HepG2 (cell line): ENCODE results near the gene RIF1. TPM values are rescaled to one million over a fixed set of nuclear protein-coding genes. Genes with fewer than 3 reads are reported as not detected.

Experiments
- ATAC-seq: fragments of 200-7000 bp; cut with Tn5 transposase; 3 replicates; pipeline ENCODE4 v1.9.1; 2020; ENCODE audit warnings: mild to moderate bottlenecking, moderate library complexity
- BruUV-seq: library from RNA; stranded (reverse); fragments of 400-500 nt; replicated peaks from 2 replicates; lab custom pipeline; 2021; lab: Mats Ljungman, UMichigan
- CTCF ChIA-PET: fragments of 300-600 bp; formaldehyde crosslinking; extraction: SDS; loops from one replicate; lab custom pipeline; 2021; ENCODE audit warnings: low total read pairs, inconsistent platforms, low intra/inter-chr PET ratio; lab: Yijun Ruan, JAX
- POLR2A ChIA-PET: fragments of 350-600 bp; sonication (Branson Sonifier 250); formaldehyde crosslinking; loops from one replicate; lab custom pipeline; 2020; ENCODE audit warnings: antibody characterized with exemption, inconsistent platforms; lab: Yijun Ruan, JAX
- DNase-seq: peaks from one replicate; pipeline ENCODE4 v3.0.0-alpha.2; 2015; ENCODE audit warnings: low spot score
- FAIRE-seq: peaks from 3 replicates; lab custom pipeline; 2011; peaks lifted over from hg19 to GRCh38; lab: Jason Lieb, UNC
- H2AFZ ChIP-seq: one replicate; pipeline ENCODE4 v1.6.1; 2011; ENCODE audit warnings: low read length, inconsistent platforms
- H3K27ac ChIP-seq: fragments of 300-600 bp; 3 replicates; pipeline ENCODE4 v1.8.0; 2011; ENCODE audit warnings: mixed run types, mild to moderate bottlenecking, mixed read lengths, low read length, inconsistent platforms; ENCODE audit not compliant: insufficient read depth; ENCODE audit errors: extremely low read length
- H3K27me3 ChIP-seq, 2 experiments: fragments of 200-600 bp in 1 of 2; 2 replicates in 1 of 2; 3 replicates in 1 of 2; pipeline versions ENCODE4 v1.6.0 to v1.8.0; 2011; ENCODE audit warnings: low read length in 2 of 2, mild to moderate bottlenecking in 2 of 2, moderate library complexity in 2 of 2, inconsistent platforms in 1 of 2; ENCODE audit not compliant: insufficient read depth in 2 of 2, control insufficient read depth in 1 of 2
- H3K36me3 ChIP-seq, 2 experiments: fragments of 200-600 bp in 1 of 2; replicated peaks in 1 of 2; 2 replicates in 1 of 2; 3 replicates in 1 of 2; pipeline versions ENCODE4 v1.5.1 to v1.8.0; 2011; ENCODE audit warnings: low read length in 2 of 2, inconsistent platforms in 1 of 2; ENCODE audit not compliant: insufficient read depth in 2 of 2, control insufficient read depth in 1 of 2
- H3K4me1 ChIP-seq: 2 replicates; pipeline ENCODE4 v1.5.1; 2012; ENCODE audit warnings: low read length, inconsistent platforms; ENCODE audit not compliant: insufficient read depth
- H3K4me2 ChIP-seq: 2 replicates; pipeline ENCODE4 v1.6.0; 2011; ENCODE audit warnings: low read depth, low read length, inconsistent platforms
- H3K4me3 ChIP-seq, 3 experiments: fragments of 200-600 bp in 1 of 3; sonication (generic), shearing (Covaris generic) in 1 of 3; replicated peaks in 1 of 3; 2 replicates each; pipeline ENCODE4 v1.5.1; 2011 to 2016; ENCODE audit warnings: low read length in 3 of 3, inconsistent platforms in 2 of 3, low read depth in 2 of 3, mild to moderate bottlenecking in 2 of 3, control low read depth in 1 of 3, mixed read lengths in 1 of 3; ENCODE audit not compliant: insufficient read depth in 1 of 3
- H3K79me2 ChIP-seq: one replicate; pipeline ENCODE4 v1.6.1; 2011; ENCODE audit warnings: low read length, inconsistent platforms; ENCODE audit not compliant: insufficient read depth
- H3K9ac ChIP-seq: 2 replicates; pipeline ENCODE4 v1.6.0; 2011; ENCODE audit warnings: mild to moderate bottlenecking, low read depth, low read length, inconsistent platforms; ENCODE audit not compliant: insufficient read depth
- H3K9me3 ChIP-seq: 2 replicates; pipeline ENCODE4 v1.5.1; 2012; ENCODE audit warnings: mild to moderate bottlenecking, low read length
- H4K20me1 ChIP-seq: 2 replicates; pipeline ENCODE4 v1.6.0; 2011; ENCODE audit warnings: inconsistent platforms, mild to moderate bottlenecking, low read length, moderate library complexity; ENCODE audit not compliant: insufficient read depth
- BHLHE40 ChIP-seq: IDR thresholded peaks from 2 replicates; pipeline ENCODE4 v1.6.1; 2011; ENCODE audit warnings: low read length, improper control_type of control experiment
- GABPA ChIP-seq, 2 experiments: IDR thresholded peaks; 2 replicates each; pipeline ENCODE4 v1.6.1; 2011 to 2016; ENCODE audit warnings: low read depth in 2 of 2, low read length in 1 of 2, missing biosample characterization in 1 of 2, missing genetic modification characterization in 1 of 2
- HES4 ChIP-seq: sonication (generic); formaldehyde crosslinking; IDR thresholded peaks from 2 replicates; pipeline ENCODE4 v1.9.0; 2021; ENCODE audit warnings: mild to moderate bottlenecking, missing genetic modification reagents, borderline replicate concordance
- RELA ChIP-seq: sonication (generic); formaldehyde crosslinking; IDR thresholded peaks from 2 replicates; pipeline ENCODE4 v1.4.0; 2020; ENCODE audit warnings: missing genetic modification reagents
- ZNF430 ChIP-seq: sonication (generic); formaldehyde crosslinking; IDR thresholded peaks from 2 replicates; pipeline ENCODE4 v1.9.0; 2021; ENCODE audit warnings: mild to moderate bottlenecking, missing genetic modification reagents
- ZSCAN30 ChIP-seq: sonication (generic); formaldehyde crosslinking; IDR thresholded peaks from 2 replicates; pipeline ENCODE4 v1.5.0; 2020; ENCODE audit warnings: mild to moderate bottlenecking, missing genetic modification reagents
- WGBS: methylation state at CpG from one replicate; pipeline ENCODE4 v1.1.6; 2017; ENCODE audit warnings: low lambda C conversion rate; 5-methylcytosine and 5-hydroxymethylcytosine counted together
- in situ Hi-C: cut with HindIII; loops from 2 replicates; pipeline ENCODE4 v1.10.0; 2017; ENCODE audit warnings: low pct_unique_long_range_greater_than_20kb; ENCODE audit not compliant: extremely low pct_ligation_motif_present
- intact Hi-C: fragments of 100-400 bp; cut with micrococcal nuclease; formaldehyde crosslinking; loops from one replicate; pipeline ENCODE4 v1.10.0; 2022; ENCODE audit not compliant: unreplicated experiment
- polyA plus RNA-seq, 8 experiments: library from polyadenylated mRNA; depleted of rRNA in 3 of 8; stranded (reverse) in 7 of 8; unstranded in 1 of 8; fragments of >200 nt; fragmentation: Illumina TruSeq in 4 of 8; extraction: Trizol in 4 of 8; gene quantifications; 2 replicates each; pipeline versions ENCODE4 v1.2.1 to v1.2.3, GENCODE V29; 2011 to 2016; ENCODE audit warnings: low read depth in 4 of 8, missing spikeins in 1 of 8, mixed read lengths in 1 of 8; ENCODE audit not compliant: insufficient read depth in 1 of 8
- total RNA-seq, 5 experiments: library from RNA; depleted of rRNA; stranded (reverse); fragments of >200 nt; fragmentation: Illumina TruSeq; extraction: Trizol; gene quantifications; 2 replicates each; pipeline ENCODE4 v1.2.3, GENCODE V29; 2016; ENCODE audit warnings: low read depth in 1 of 5
- TF ChIP-seq, protein P1 (sequence below): sonication (generic); formaldehyde crosslinking; conservative IDR thresholded peaks from 2 replicates; pipeline ENCODE4 v1.4.0; 2020; ENCODE audit warnings: missing genetic modification reagents
- TF ChIP-seq, protein P2 (sequence below): sonication (generic); formaldehyde crosslinking; IDR thresholded peaks from 2 replicates; pipeline ENCODE4 v1.5.1; 2020; ENCODE audit warnings: missing genetic modification reagents, mild to moderate bottlenecking, borderline replicate concordance
- TF ChIP-seq, protein P3 (sequence below), 2 experiments: fragments of 450-650 bp in 1 of 2; sonication (generic) in 1 of 2; formaldehyde crosslinking; IDR thresholded peaks; 2 replicates each; pipeline versions ENCODE4 v1.5.0 to v1.8.0; 2020 to 2022; ENCODE audit warnings: mild to moderate bottlenecking in 1 of 2, missing genetic modification reagents in 1 of 2
- TF ChIP-seq, protein P4 (sequence below): sonication (generic); formaldehyde crosslinking; IDR thresholded peaks from 2 replicates; pipeline ENCODE4 v1.8.0; 2022; ENCODE audit warnings: missing genetic modification reagents, low read depth, mild to moderate bottlenecking, borderline replicate concordance

Gene RIF1
- total and polyA plus RNA-seq, 2 of the 13 experiments (the other 11 are each of a cell fraction or from before 2014, with no cell fraction given) = 12.1 to 73.6 TPM

DNA sequence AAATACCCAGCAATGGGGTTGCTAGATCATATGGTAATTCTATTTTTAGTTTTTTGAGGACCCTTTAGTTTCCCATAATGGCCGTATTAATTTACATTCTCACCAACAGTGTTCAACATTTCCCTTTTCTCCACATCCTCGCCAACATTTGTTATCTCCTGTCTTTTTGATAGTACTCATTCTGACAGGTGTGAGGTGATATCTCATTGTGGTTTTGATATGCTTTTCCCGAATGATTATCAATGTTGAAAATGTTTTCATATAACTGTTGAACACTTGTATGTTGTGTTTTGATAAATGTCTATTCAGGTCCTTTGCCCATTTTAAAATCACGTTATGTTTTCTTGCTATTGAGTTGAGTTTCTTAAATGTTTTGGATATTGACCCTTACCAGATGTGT, 5.8 kb upstream of the RIF1 start:
- DNase-seq (no peak), ATAC-seq (no peak)
- Histone ChIP-seq H3K4me1 (no peaks in the 10 kb centered on the region), H3K36me3 (no peaks in the 10 kb centered on the region)
- no TSS peak for BruUV-seq
- intact Hi-C loops = no loop called here
- TF ChIP-seq, protein P1, sequence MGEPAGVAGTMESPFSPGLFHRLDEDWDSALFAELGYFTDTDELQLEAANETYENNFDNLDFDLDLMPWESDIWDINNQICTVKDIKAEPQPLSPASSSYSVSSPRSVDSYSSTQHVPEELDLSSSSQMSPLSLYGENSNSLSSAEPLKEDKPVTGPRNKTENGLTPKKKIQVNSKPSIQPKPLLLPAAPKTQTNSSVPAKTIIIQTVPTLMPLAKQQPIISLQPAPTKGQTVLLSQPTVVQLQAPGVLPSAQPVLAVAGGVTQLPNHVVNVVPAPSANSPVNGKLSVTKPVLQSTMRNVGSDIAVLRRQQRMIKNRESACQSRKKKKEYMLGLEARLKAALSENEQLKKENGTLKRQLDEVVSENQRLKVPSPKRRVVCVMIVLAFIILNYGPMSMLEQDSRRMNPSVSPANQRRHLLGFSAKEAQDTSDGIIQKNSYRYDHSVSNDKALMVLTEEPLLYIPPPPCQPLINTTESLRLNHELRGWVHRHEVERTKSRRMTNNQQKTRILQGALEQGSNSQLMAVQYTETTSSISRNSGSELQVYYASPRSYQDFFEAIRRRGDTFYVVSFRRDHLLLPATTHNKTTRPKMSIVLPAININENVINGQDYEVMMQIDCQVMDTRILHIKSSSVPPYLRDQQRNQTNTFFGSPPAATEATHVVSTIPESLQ (CRISPR knock-in tag) = no peak
- TF ChIP-seq, protein P2, sequence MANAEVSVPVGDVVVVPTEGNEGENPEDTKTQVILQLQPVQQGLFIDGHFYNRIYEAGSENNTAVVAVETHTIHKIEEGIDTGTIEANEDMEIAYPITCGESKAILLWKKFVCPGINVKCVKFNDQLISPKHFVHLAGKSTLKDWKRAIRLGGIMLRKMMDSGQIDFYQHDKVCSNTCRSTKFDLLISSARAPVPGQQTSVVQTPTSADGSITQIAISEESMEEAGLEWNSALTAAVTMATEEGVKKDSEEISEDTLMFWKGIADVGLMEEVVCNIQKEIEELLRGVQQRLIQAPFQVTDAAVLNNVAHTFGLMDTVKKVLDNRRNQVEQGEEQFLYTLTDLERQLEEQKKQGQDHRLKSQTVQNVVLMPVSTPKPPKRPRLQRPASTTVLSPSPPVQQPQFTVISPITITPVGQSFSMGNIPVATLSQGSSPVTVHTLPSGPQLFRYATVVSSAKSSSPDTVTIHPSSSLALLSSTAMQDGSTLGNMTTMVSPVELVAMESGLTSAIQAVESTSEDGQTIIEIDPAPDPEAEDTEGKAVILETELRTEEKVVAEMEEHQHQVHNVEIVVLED (CRISPR knock-in tag) = no peak
- no peak for TF ChIP-seq ZSCAN30
- TF ChIP-seq, protein P3, sequence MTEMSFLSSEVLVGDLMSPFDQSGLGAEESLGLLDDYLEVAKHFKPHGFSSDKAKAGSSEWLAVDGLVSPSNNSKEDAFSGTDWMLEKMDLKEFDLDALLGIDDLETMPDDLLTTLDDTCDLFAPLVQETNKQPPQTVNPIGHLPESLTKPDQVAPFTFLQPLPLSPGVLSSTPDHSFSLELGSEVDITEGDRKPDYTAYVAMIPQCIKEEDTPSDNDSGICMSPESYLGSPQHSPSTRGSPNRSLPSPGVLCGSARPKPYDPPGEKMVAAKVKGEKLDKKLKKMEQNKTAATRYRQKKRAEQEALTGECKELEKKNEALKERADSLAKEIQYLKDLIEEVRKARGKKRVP (CRISPR knock-in tag; IDR thresholded peaks at IDR 0.05) = no peak
- TF ChIP-seq ZNF430 (CRISPR knock-in tag) = no peak
- no peak for TF ChIP-seq RELA (CRISPR knock-in tag)
- TF ChIP-seq GABPA (IDR thresholded peaks at IDR 0.05; ENCODE audit: low read depth, low read length) = no peak
- TF ChIP-seq GABPA (CRISPR knock-in tag; IDR thresholded peaks at IDR 0.05; ENCODE audit: low read depth) = no peak
- TF ChIP-seq, protein P4, sequence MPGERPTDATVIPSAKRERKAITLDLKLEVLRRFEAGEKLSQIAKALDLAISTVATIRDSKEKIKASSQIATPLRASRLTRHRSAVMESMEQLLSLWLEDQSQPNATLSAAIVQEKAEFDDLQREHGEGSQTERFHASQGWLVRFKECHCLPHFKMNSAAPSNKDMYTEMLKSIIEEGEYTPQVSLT (CRISPR knock-in tag) = no peak
- TF ChIP-seq BHLHE40 = no peak
- no peak for TF ChIP-seq HES4 (CRISPR knock-in tag)
- TF ChIP-seq, all 625 proteins: peak for 0
- POLR2A ChIA-PET = no interaction called here
- Histone ChIP-seq H3K79me2 (no peaks in the 10 kb centered on the region), H3K27ac (no peak overlapping the region), H3K4me3 (no peak overlapping the region), H2AFZ (no peak overlapping the region), H3K9me3 (no peaks in the 10 kb centered on the region), H4K20me1 (no peaks in the 10 kb centered on the region), H3K27me3 (no peaks in the 10 kb centered on the region), H3K9ac (no peak overlapping the region), H3K4me2 (no peak overlapping the region)
- FAIRE-seq = peak; percentile 69
- WGBS = 14% methylated on average over 4 of the region's 4 CpGs
- in situ Hi-C loops = no loop called here
- CTCF ChIA-PET = no interaction called here
